ENCODE data around the gene MAP3K5. TPM values are rescaled to one million over a fixed set of nuclear protein-coding genes. Genes with fewer than 3 reads are reported as not detected.
A peak's percentile ranks its signal among the peaks of the same experiment; 100 is the strongest.

MAP3K5 gene
- total and polyA plus RNA-seq, 2 donors (not counting 1 experiment from before 2014, with no cell fraction given), result 10.9 to 62.6 TPM

- H2AFZ ChIP-seq (ENCODE audit: low read length), result no peak overlapping the region
- H3K36me3 ChIP-seq (ENCODE audit: control insufficient read depth, insufficient read depth, low read length), result peaks cover 2% of the 10 kb centered on the region
- no peak for DNase-seq (ENCODE audit: low read depth in 2 of 2)
- peaks cover 66% of the 10 kb centered on the region for H3K79me2 ChIP-seq (ENCODE audit: control insufficient read depth, insufficient read depth, low read length)
- no peak overlapping the region for H3K27ac ChIP-seq (ENCODE audit: insufficient read depth, low read length)
- no peak overlapping the region for H3K4me2 ChIP-seq (ENCODE audit: extremely low read depth, insufficient read depth, low read length)
- H3K4me3 ChIP-seq (replicated peaks in 1 of 4; ENCODE audit: control extremely low read depth in 1 of 4, insufficient read depth in 1 of 4, low read depth in 3 of 4, low read length in 4 of 4), result no peak overlapping the region
- no peaks in the 10 kb centered on the region for H4K20me1 ChIP-seq (ENCODE audit: control insufficient read depth, extremely low read depth, insufficient read depth, low read length)
- H3K4me1 ChIP-seq (ENCODE audit: control insufficient read depth, extremely low read depth, insufficient read depth, low read length), result peaks cover 24% of the 10 kb centered on the region
- no peak for TF ChIP-seq EZH2 (IDR thresholded peaks at IDR 0.05; ENCODE audit: low read length, missing control alignments)
- TF ChIP-seq CTCF (conservative IDR thresholded peaks at IDR 0.05 in 1 of 2, IDR thresholded peaks at IDR 0.05 in 1 of 2; ENCODE audit: low read depth in 1 of 2, low read length in 2 of 2), result no peak
- no peaks in the 10 kb centered on the region for H3K27me3 ChIP-seq (ENCODE audit: control insufficient read depth, insufficient read depth, low read length)
- no peaks in the 10 kb centered on the region for H3K9me3 ChIP-seq (ENCODE audit: control insufficient read depth, insufficient read depth, low read depth, low read length)
- no peak overlapping the region for H3K9ac ChIP-seq (ENCODE audit: insufficient read depth, low read length)
Observed at GRCh38 chr6:136783495-136784270, 8.6 kb downstream of the MAP3K5 start.

- Histone ChIP-seq H2AFZ (ENCODE audit: low read length) (no peak overlapping the region), H3K79me2 (ENCODE audit: control insufficient read depth, insufficient read depth, low read length) (peaks cover 66% of the 10 kb centered on the region), H3K27ac (ENCODE audit: insufficient read depth, low read length) (peak overlapping the region; percentile 24), H3K4me3 (replicated peaks in 1 of 4; ENCODE audit: control extremely low read depth in 1 of 4, insufficient read depth in 1 of 4, low read depth in 3 of 4, low read length in 4 of 4) (no peak overlapping the region), H3K27me3 (ENCODE audit: control insufficient read depth, insufficient read depth, low read length) (no peaks in the 10 kb centered on the region), H3K9ac (ENCODE audit: insufficient read depth, low read length) (no peak overlapping the region), H3K4me1 (ENCODE audit: control insufficient read depth, extremely low read depth, insufficient read depth, low read length) (peaks cover 23% of the 10 kb centered on the region), H4K20me1 (ENCODE audit: control insufficient read depth, extremely low read depth, insufficient read depth, low read length) (no peaks in the 10 kb centered on the region), H3K4me2 (ENCODE audit: extremely low read depth, insufficient read depth, low read length) (peak overlapping the region; percentile 16), H3K36me3 (ENCODE audit: control insufficient read depth, insufficient read depth, low read length) (peaks cover 2% of the 10 kb centered on the region), H3K9me3 (ENCODE audit: control insufficient read depth, insufficient read depth, low read depth, low read length) (no peaks in the 10 kb centered on the region)
- DNase-seq (ENCODE audit: low read depth in 2 of 2), result no peak
- TF ChIP-seq CTCF (conservative IDR thresholded peaks at IDR 0.05 in 1 of 2, IDR thresholded peaks at IDR 0.05 in 1 of 2; ENCODE audit: low read depth in 1 of 2, low read length in 2 of 2) (no peak), EZH2 (IDR thresholded peaks at IDR 0.05; ENCODE audit: low read length, missing control alignments) (no peak)
Observed at GRCh38 chr6:136783021-136783420, 9.3 kb downstream of the MAP3K5 start.

GRCh38 chr6:136782021-136782770 lies 10.1 kb downstream of the MAP3K5 start:
- Histone ChIP-seq H4K20me1 (ENCODE audit: control insufficient read depth, extremely low read depth, insufficient read depth, low read length) (no peaks in the 10 kb centered on the region), H3K36me3 (ENCODE audit: control insufficient read depth, insufficient read depth, low read length) (peaks cover 2% of the 10 kb centered on the region), H3K27ac (ENCODE audit: insufficient read depth, low read length) (peak overlapping the region; percentile 29), H3K79me2 (ENCODE audit: control insufficient read depth, insufficient read depth, low read length) (peaks cover 60% of the 10 kb centered on the region), H2AFZ (ENCODE audit: low read length) (no peak overlapping the region), H3K27me3 (ENCODE audit: control insufficient read depth, insufficient read depth, low read length) (no peaks in the 10 kb centered on the region), H3K9me3 (ENCODE audit: control insufficient read depth, insufficient read depth, low read depth, low read length) (no peaks in the 10 kb centered on the region), H3K4me3 (replicated peaks in 1 of 4; ENCODE audit: control extremely low read depth in 1 of 4, insufficient read depth in 1 of 4, low read depth in 3 of 4, low read length in 4 of 4) (no peak overlapping the region), H3K4me2 (ENCODE audit: extremely low read depth, insufficient read depth, low read length) (no peak overlapping the region), H3K9ac (ENCODE audit: insufficient read depth, low read length) (no peak overlapping the region), H3K4me1 (ENCODE audit: control insufficient read depth, extremely low read depth, insufficient read depth, low read length) (peaks cover 17% of the 10 kb centered on the region)
- DNase-seq (ENCODE audit: low read depth in 2 of 2), result peak; percentile 57 to 75
- TF ChIP-seq EZH2 (IDR thresholded peaks at IDR 0.05; ENCODE audit: low read length, missing control alignments) (no peak), CTCF (conservative IDR thresholded peaks at IDR 0.05 in 1 of 2, IDR thresholded peaks at IDR 0.05 in 1 of 2; ENCODE audit: low read depth in 1 of 2, low read length in 2 of 2) (no peak)
